Heart right ventricle (tissue), 16 donors: ENCODE data around the gene RBM17. TPM values are rescaled to one million over a fixed set of nuclear protein-coding genes. Genes with fewer than 3 reads are reported as not detected.

Source experiments
- ATAC-seq, 8 donors: fragments of 200-7000 bp; cut with Tn5 transposase; one replicate each; pipeline ENCODE4 v1.9.1; 2020; ENCODE audit warnings: mild to moderate bottlenecking in 8 of 8, moderate library complexity in 8 of 8, moderate number of reproducible peaks in 1 of 8
- DNase-seq, 2 donors: peaks; one replicate each; pipeline ENCODE4 v3.0.0-alpha.2; 2020
- H3K27ac ChIP-seq, 10 donors: fragments of 200-600 bp; sonication (generic) in 2 of 10; one replicate each; pipeline versions ENCODE4 v1.5.0 to v1.8.0; 2020 to 2022; ENCODE audit warnings: mild to moderate bottlenecking in 3 of 10
- H3K27me3 ChIP-seq, 7 donors: fragments of 200-600 bp; one replicate each; pipeline ENCODE4 v1.8.0; 2021 to 2022; ENCODE audit warnings: mild to moderate bottlenecking in 2 of 7
- H3K36me3 ChIP-seq, 9 donors: fragments of 200-600 bp; sonication (generic) in 1 of 9; one replicate each; pipeline versions ENCODE4 v1.5.0 to v1.8.0; 2020 to 2022; ENCODE audit warnings: mild to moderate bottlenecking in 2 of 9
- H3K4me1 ChIP-seq, 9 donors: fragments of 200-600 bp; sonication (generic) in 1 of 9; one replicate each; pipeline versions ENCODE4 v1.5.0 to v1.8.0; 2020 to 2022; ENCODE audit warnings: mild to moderate bottlenecking in 4 of 9
- H3K4me3 ChIP-seq, 10 donors: fragments of 200-600 bp; sonication (generic) in 2 of 10; one replicate each; pipeline versions ENCODE4 v1.5.0 to v1.8.0; 2020 to 2022; ENCODE audit warnings: mild to moderate bottlenecking in 7 of 10, moderate library complexity in 2 of 10
- H3K9me3 ChIP-seq, 11 donors: fragments of 200-600 bp in 10 of 11; sonication (generic) in 2 of 11; one replicate each; pipeline versions ENCODE4 v1.5.0 to v1.8.0; 2013 to 2022; ENCODE audit warnings: mild to moderate bottlenecking in 2 of 11, control low read depth in 1 of 11, moderate library complexity in 1 of 11
- WGBS, 2 donors: extraction: QIAGEN DNeasy Blood & Tissue Kit; methylation state at CpG; one replicate each; pipeline ENCODE4 v1.1.7; 2013; ENCODE audit warnings: inconsistent platforms in 1 of 2; 5-methylcytosine and 5-hydroxymethylcytosine counted together
- intact Hi-C, 10 donors: fragments of 100-400 bp; cut with DNase I; formaldehyde crosslinking; loops; one replicate each; pipeline versions ENCODE4 v1.11.1 to v1.14.2; 2022
- polyA plus RNA-seq, 2 donors: library from polyadenylated mRNA; stranded (reverse); fragments of 200-250 nt; gene quantifications; one replicate each; pipeline ENCODE4 v1.2.3, GENCODE V29; 2013
- total RNA-seq, 10 donors: library from RNA; stranded (reverse); fragmentation: NEBNext Ultra II Directional in 3 of 10; extraction: Animal tissue kit (Norgen Biotek cat#: 25700) in 3 of 10; gene quantifications; one replicate each; pipeline versions ENCODE4 v1.2.1 to v1.2.4, GENCODE V29; 2021 to 2023
- TF ChIP-seq, protein P1 (sequence below), 9 donors: fragments of 200-600 bp; sonication (generic) in 2 of 9; IDR thresholded peaks; one replicate each; pipeline versions ENCODE4 v1.5.0 to v1.8.0; 2021 to 2022; ENCODE audit warnings: antibody characterized with exemption in 9 of 9, mild to moderate bottlenecking in 5 of 9, moderate library complexity in 1 of 9
- donor health status: Arrhythmogenic right ventricular cardiomyopathy.
- donor health status: ischemic (EF 13 %, LVEDD 7.1; RV severe dilation, severe dysfunction).
- donor health status: healthy with polysubstance abuse.
- donor health status: DM: no; HTN: yes; CAD: no.
- donor health status: DM: no; HTN: no; CAD: no.
- donor health status: ischemic (EF 25% LVEDD 6.9; RV normal size, moderate dysfunction).
- donor health status: ischemic (EF 25% LVEDD 5.7; RV mildly dilated, moderate dysfunction).
- donor health status: healthy.
- donor health status: DM: yes; HTN: yes; CAD: no.
- donor health status: Ischemic cardiomyopathy.
- donor health status: ischemic (EF 35%, LVEDD 5.7; RV mildly dilated, moderate dysfunction).
- donor health status: nonischemic (EF 11% LVEDD 7.7; RV severe dilation, severe dysfunction).
- donor health status: DM: yes; HTN: yes; CAD: no.
- donor health status: PGD.
- donor health status: ischemic (EF 29% LVEDD 5.4; RV normal size, mild dysfunction).
- donor health status: nonischemic (EF 23%, LVEDD 6.1; RV moderate dilation, normal function).

Gene RBM17
- total and polyA plus RNA-seq, 12 donors = 53.4 to 100 (median 64.0) TPM

DNA sequence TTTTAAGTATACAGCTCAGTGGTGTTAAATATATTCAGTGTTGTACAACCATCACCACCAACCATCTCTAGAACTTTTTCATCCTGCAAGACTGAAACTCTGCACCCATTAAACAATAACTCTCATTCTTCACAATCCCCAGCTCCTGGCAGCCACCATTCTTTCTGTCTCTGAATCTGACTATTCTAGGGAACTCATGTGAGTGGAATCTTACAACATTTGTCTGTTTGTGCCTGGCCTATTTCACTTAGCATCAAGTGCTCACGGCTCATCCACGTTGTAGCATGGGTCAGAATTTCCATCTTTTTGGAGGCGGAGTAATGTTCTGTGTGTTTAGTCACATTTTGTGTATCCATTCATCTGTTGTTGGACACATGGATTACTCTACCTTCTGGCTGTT, 73.1 kb downstream of the RBM17 start:
- TF ChIP-seq, protein P1, sequence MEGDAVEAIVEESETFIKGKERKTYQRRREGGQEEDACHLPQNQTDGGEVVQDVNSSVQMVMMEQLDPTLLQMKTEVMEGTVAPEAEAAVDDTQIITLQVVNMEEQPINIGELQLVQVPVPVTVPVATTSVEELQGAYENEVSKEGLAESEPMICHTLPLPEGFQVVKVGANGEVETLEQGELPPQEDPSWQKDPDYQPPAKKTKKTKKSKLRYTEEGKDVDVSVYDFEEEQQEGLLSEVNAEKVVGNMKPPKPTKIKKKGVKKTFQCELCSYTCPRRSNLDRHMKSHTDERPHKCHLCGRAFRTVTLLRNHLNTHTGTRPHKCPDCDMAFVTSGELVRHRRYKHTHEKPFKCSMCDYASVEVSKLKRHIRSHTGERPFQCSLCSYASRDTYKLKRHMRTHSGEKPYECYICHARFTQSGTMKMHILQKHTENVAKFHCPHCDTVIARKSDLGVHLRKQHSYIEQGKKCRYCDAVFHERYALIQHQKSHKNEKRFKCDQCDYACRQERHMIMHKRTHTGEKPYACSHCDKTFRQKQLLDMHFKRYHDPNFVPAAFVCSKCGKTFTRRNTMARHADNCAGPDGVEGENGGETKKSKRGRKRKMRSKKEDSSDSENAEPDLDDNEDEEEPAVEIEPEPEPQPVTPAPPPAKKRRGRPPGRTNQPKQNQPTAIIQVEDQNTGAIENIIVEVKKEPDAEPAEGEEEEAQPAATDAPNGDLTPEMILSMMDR (IDR thresholded peaks at IDR 0.05) = no peak
- WGBS, 2 donors = 68 to 73% methylated on average over 3 of the region's 3 CpGs
- DNase-seq (no peak), ATAC-seq (no peak)
- Histone ChIP-seq H3K4me1 (peaks cover 6 to 44% (median 26%) of the 10 kb centered on the region in 9 donors), H3K36me3 (peaks cover 0 to 12% (median 0%) of the 10 kb centered on the region in 9 donors), H3K9me3 (no peaks in the 10 kb centered on the region), H3K27ac (peak overlapping the region in 3 of 10 donors; percentile 27 to 97 (median 91)), H3K4me3 (no peak overlapping the region), H3K27me3 (no peaks in the 10 kb centered on the region)
- intact Hi-C loops = loop anchor here in 6 of 10 donors (2.0 to 5.0 kb wide), 2 partner anchors 17 to 40 kb away; partner anchors contain the start of gene PFKFB3 (in 4 of the 6)

DNA sequence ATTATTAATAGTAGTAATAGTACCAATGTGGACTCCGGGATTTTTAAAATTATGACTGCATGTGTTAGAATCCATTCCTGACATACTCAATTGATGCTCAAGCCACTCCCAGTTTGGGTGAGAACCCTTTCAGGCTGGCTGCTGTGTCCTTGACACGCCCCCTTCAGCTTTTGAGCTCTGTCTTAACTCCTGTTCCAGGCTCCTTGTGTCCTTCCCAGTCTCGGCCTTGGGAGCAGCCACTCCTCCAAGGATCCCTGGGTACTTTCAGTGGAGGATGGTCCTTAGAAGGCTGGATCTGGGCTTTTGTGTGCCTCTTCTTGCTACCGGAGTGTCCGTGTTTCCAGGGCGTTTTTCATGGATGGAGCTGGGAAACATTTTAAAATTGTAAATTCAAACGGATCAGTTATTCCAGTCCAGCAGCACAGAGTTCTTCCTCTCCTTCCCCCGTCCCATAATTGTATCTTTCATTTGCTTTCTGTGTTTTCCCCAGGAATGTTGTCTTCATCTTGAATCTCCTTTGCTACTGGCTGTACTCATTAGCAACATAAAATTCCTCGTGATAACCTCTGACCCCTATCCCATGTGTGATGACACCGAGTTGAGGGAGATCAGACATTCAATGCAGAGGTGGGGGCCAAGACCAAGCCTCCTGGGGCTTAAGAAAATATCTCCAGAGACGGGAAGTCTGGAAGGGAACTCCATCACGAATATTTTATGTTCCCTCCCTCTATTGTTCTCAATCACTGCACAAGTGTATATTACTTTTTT, 73.9 kb downstream of the RBM17 start:
- TF ChIP-seq, protein P1 (IDR thresholded peaks at IDR 0.05) = no peak
- no peak for DNase-seq

DNA sequence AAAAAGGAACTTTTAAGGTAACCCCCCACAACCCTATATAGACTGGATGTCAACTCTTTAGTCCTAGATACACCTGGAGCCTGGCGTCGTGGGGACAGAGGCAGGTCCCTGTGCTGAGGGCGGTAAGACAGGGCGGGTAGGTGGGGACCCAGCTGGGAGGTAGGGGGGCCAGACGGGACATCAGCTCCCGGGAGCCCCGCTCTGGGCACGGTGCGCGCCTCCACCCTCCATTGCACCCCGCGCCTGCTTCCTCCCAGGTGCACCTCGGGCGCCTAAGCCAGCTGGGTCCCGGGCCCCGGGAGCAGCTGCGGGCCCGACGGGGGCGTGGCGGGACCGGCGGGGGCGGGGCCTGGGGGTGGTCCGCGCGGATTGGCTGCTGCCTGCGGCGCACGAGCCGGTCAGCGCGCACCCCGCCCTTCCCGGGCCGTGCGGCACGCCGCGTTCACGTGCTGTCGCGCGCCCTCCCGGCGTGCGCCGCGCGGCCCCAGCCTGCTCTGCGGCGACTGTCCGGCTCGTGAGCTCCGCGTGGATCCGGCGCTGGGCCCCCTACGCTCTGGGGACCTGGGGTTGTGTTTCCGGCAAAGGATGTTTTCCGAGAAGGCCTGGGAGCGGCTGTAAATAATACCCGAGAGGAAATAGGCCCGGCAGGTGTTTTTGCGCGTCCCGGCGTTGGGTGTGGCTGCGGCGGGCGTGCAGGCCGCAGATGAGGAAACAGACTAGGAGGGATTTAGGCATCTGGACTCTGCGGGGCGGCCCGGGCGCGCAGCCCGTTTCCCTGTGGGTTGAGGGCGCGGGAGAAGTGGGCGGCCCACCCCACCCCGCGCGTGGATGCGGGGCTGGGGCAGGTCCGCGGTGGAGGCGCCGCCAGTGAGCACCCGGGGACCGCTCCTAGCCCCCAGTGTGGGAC, 74.8 kb downstream of the RBM17 start:
- peaks cover 0 to 21% (median 0%) of the 10 kb centered on the region in 9 donors for H3K36me3 ChIP-seq
- TF ChIP-seq, protein P1 (IDR thresholded peaks at IDR 0.05) = peak in 1 of 9 donors; percentile 9
- H3K27me3 ChIP-seq = no peaks in the 10 kb centered on the region
- H3K9me3 ChIP-seq = no peaks in the 10 kb centered on the region
- intact Hi-C loops = loop anchor here in 6 of 10 donors (2.0 to 5.0 kb wide), 4 partner anchors 19 to 39 kb away; partner anchors contain the start of gene PFKFB3 (in 5 of the 6)
- peak overlapping the region; percentile 27 to 97 (median 82) for H3K4me3 ChIP-seq
- peaks cover 6 to 49% (median 30%) of the 10 kb centered on the region in 9 donors for H3K4me1 ChIP-seq
- ATAC-seq (peak; percentile 98 to 100 (median 99)), DNase-seq (peak; percentile 91 to 92)
- H3K27ac ChIP-seq = peak overlapping the region; percentile 91 to 98 (median 94)
- 1% methylated on average over 90 to 91 of the region's 91 CpGs for WGBS, 2 donors

More for the DNA sequence above, 73.9 kb downstream of the RBM17 start:
- intact Hi-C loops = loop anchor here in 6 of 10 donors (2.0 to 5.0 kb wide), 2 partner anchors 18 to 40 kb away; partner anchors contain the start of gene PFKFB3 (in 4 of the 6)
- Histone ChIP-seq H3K36me3 (peaks cover 0 to 18% (median 0%) of the 10 kb centered on the region in 9 donors), H3K27me3 (no peaks in the 10 kb centered on the region), H3K27ac (peak overlapping the region; percentile 91 to 98 (median 94)), H3K4me1 (peaks cover 6 to 50% (median 30%) of the 10 kb centered on the region in 9 donors), H3K9me3 (no peaks in the 10 kb centered on the region), H3K4me3 (peak overlapping the region in 9 of 10 donors; percentile 61 to 97 (median 83))
- 43 to 48% methylated on average over 12 of the region's 12 CpGs for WGBS, 2 donors
- peak in 2 of 8 donors; percentile 1 to 3 for ATAC-seq
